Smooth muscle cell (in vitro differentiated cells): ENCODE measurements around the gene IGFBP7. TPM values are rescaled to one million over a fixed set of nuclear protein-coding genes. Genes with fewer than 3 reads are reported as not detected.
A peak's percentile ranks its signal among the peaks of the same experiment; 100 is the strongest.

Experiments used
- DNase-seq: peaks from one replicate; lab custom pipeline; 2025; ENCODE audit not compliant: unreplicated experiment; lab: John Stamatoyannopoulos, UW
- H2AFZ ChIP-seq: fragments of 200-600 bp; sonication (generic); 2 replicates; pipeline ENCODE4 v1.6.0; 2016; ENCODE audit warnings: antibody characterized with exemption, low read depth, mild to moderate bottlenecking
- H3F3A ChIP-seq: fragments of 200-600 bp; sonication (generic); 2 replicates; pipeline ENCODE4 v1.6.0; 2017; ENCODE audit warnings: antibody characterized with exemption, low read depth
- H3K27ac ChIP-seq: fragments of 200-600 bp; sonication (generic); 2 replicates; pipeline ENCODE4 v1.5.1; 2016; ENCODE audit warnings: low read depth, mild to moderate bottlenecking
- H3K27me3 ChIP-seq: fragments of 200-600 bp; sonication (generic); 2 replicates; pipeline ENCODE4 v1.6.1; 2016; ENCODE audit warnings: low read depth, mild to moderate bottlenecking
- H3K36me3 ChIP-seq: fragments of 200-600 bp; sonication (generic); 2 replicates; pipeline ENCODE4 v1.5.1; 2016; ENCODE audit warnings: low read depth
- H3K4me1 ChIP-seq: fragments of 200-600 bp; sonication (generic); 2 replicates; pipeline ENCODE4 v1.5.1; 2016; ENCODE audit warnings: low read depth
- H3K4me2 ChIP-seq: fragments of 200-600 bp; sonication (generic); 2 replicates; pipeline ENCODE4 v1.6.0; 2016; ENCODE audit warnings: mild to moderate bottlenecking
- H3K4me3 ChIP-seq: fragments of 200-600 bp; sonication (generic); 2 replicates; pipeline ENCODE4 v1.5.1; 2016; ENCODE audit warnings: mild to moderate bottlenecking
- H3K79me2 ChIP-seq: fragments of 200-600 bp; sonication (generic); 2 replicates; pipeline ENCODE4 v1.6.0; 2016; ENCODE audit warnings: low read depth, mild to moderate bottlenecking
- H3K9ac ChIP-seq: fragments of 200-600 bp; sonication (generic); 2 replicates; pipeline ENCODE4 v1.6.0; 2016; ENCODE audit warnings: low read depth
- H3K9me3 ChIP-seq: fragments of 200-600 bp; sonication (generic); replicated peaks from 2 replicates; pipeline ENCODE4 v1.5.1; 2016; ENCODE audit warnings: low read depth
- H4K20me1 ChIP-seq: fragments of 200-600 bp; sonication (generic); 2 replicates; pipeline ENCODE4 v1.6.0; 2016; ENCODE audit warnings: low read depth
- CTCF ChIP-seq: fragments of 200-600 bp; sonication (generic); IDR thresholded peaks from 2 replicates; pipeline ENCODE4 v1.5.1; 2017; ENCODE audit warnings: borderline replicate concordance, mild to moderate bottlenecking, antibody characterized with exemption; ENCODE audit not compliant: insufficient read depth, poor library complexity, severe bottlenecking
- WGBS: methylation state at CpG from one replicate; pipeline ENCODE4 v1.1.7; 2016; ENCODE audit warnings: low lambda C conversion rate; 5-methylcytosine and 5-hydroxymethylcytosine counted together
- polyA plus RNA-seq: library from polyadenylated mRNA; unstranded; fragments of >200 nt; fragmentation: Nextera tagmentation; extraction: Ambion mirVana; gene quantifications from 2 replicates; pipeline ENCODE4 v1.2.1, GENCODE V29; 2016
- total RNA-seq: library from RNA; depleted of rRNA; stranded (reverse); fragments of >200 nt; gene quantifications from 2 replicates; pipeline ENCODE4 v1.2.3, GENCODE V29; 2014

The IGFBP7 gene
- total and polyA plus RNA-seq, 2 experiments from 2014 or later, result 998 to 1,684 TPM

DNA sequence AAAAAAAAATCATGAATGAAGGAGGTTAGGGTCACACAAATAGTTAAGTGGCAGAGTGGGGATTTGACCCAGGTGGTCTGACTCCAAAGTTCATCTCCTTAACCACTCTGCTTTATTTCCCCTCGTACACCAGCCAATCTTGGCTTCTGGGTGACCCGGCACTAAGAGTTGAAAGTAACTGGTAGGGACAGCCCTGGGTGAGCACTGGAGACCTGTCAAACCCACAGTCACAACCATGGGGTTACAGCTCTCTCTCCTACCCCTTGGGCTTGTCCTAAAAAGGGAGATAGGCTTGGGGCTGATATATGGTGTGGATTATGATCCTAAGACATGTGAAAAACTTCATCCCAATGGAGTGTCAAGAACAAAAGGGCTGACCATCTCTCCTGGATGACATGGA lies 12.5 kb downstream of the IGFBP7 start:
- Histone ChIP-seq H2AFZ (no peak overlapping the region), H3K36me3 (no peaks in the 10 kb centered on the region), H3K27me3 (no peaks in the 10 kb centered on the region), H3K4me1 (peaks cover 53% of the 10 kb centered on the region), H3F3A (peaks cover 38% of the 10 kb centered on the region), H4K20me1 (no peaks in the 10 kb centered on the region), H3K9ac (no peak overlapping the region), H3K9me3 (no peaks in the 10 kb centered on the region), H3K27ac (peak overlapping the region; percentile 91), H3K4me3 (no peak overlapping the region), H3K79me2 (peaks cover 76% of the 10 kb centered on the region), H3K4me2 (peak overlapping the region; percentile 61)
- TF ChIP-seq CTCF, result no peak
- no peak for DNase-seq
- 93% methylated on average over 2 of the region's 2 CpGs for WGBS

GRCh38 chr4:57095956-57096355 lies 14.2 kb downstream of the IGFBP7 start:
- no peaks in the 10 kb centered on the region for H4K20me1 ChIP-seq
- H3K4me3 ChIP-seq, result no peak overlapping the region
- H3F3A ChIP-seq, result peaks cover 32% of the 10 kb centered on the region
- H3K27me3 ChIP-seq, result no peaks in the 10 kb centered on the region
- H3K36me3 ChIP-seq, result no peaks in the 10 kb centered on the region
- no peaks in the 10 kb centered on the region for H3K9me3 ChIP-seq
- peaks cover 81% of the 10 kb centered on the region for H3K79me2 ChIP-seq
- H2AFZ ChIP-seq, result no peak overlapping the region
- 64% methylated on average over 5 of the region's 5 CpGs for WGBS
- H3K4me2 ChIP-seq, result peak overlapping the region; percentile 55
- H3K27ac ChIP-seq, result peak overlapping the region; percentile 91
- H3K9ac ChIP-seq, result peak overlapping the region; percentile 75
- no peak for DNase-seq
- H3K4me1 ChIP-seq, result peaks cover 35% of the 10 kb centered on the region
- no peak for TF ChIP-seq CTCF

DNA sequence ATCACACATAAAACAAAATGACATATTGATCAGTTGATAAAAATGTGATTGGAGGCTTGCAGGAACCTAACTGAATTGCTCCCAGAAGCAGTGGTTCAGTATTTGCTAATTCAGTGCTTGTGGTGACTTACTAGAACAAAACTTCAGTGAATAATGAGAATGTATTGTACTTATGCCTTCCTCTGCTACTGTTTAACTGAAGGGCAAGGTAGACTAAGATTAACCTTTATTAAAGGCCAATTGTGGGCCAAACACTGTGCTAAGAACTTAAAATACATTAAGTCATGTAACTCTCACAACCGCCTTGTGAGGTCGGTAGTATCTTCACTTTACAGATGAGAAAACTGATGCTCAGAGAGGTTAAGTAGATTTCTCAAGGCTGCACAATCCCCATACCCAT lies 14.9 kb downstream of the IGFBP7 start:
- H3K4me3 ChIP-seq, result no peak overlapping the region
- peaks cover 81% of the 10 kb centered on the region for H3K79me2 ChIP-seq
- WGBS, result 91% methylated on average over 2 of the region's 2 CpGs
- no peak for DNase-seq
- peaks cover 26% of the 10 kb centered on the region for H3F3A ChIP-seq
- no peaks in the 10 kb centered on the region for H3K9me3 ChIP-seq
- H3K27me3 ChIP-seq, result no peaks in the 10 kb centered on the region
- H3K27ac ChIP-seq, result peak overlapping the region; percentile 91
- H4K20me1 ChIP-seq, result no peaks in the 10 kb centered on the region
- peak overlapping the region; percentile 75 for H3K9ac ChIP-seq
- H3K4me1 ChIP-seq, result peaks cover 28% of the 10 kb centered on the region
- no peak overlapping the region for H2AFZ ChIP-seq
- H3K36me3 ChIP-seq, result no peaks in the 10 kb centered on the region
- TF ChIP-seq CTCF, result no peak
- H3K4me2 ChIP-seq, result peak overlapping the region; percentile 55

- peaks cover 81% of the 10 kb centered on the region for H3K79me2 ChIP-seq
- H3F3A ChIP-seq, result peaks cover 23% of the 10 kb centered on the region
- H3K4me2 ChIP-seq, result peak overlapping the region; percentile 55
- no peak for DNase-seq
- 31% methylated on average over 3 of the region's 3 CpGs for WGBS
- no peaks in the 10 kb centered on the region for H3K36me3 ChIP-seq
- peaks cover 28% of the 10 kb centered on the region for H3K4me1 ChIP-seq
- no peaks in the 10 kb centered on the region for H3K9me3 ChIP-seq
- peak overlapping the region; percentile 75 for H3K9ac ChIP-seq
- no peak overlapping the region for H2AFZ ChIP-seq
- H3K4me3 ChIP-seq, result no peak overlapping the region
- no peak for TF ChIP-seq CTCF
- peak overlapping the region; percentile 91 for H3K27ac ChIP-seq
- H4K20me1 ChIP-seq, result no peaks in the 10 kb centered on the region
- H3K27me3 ChIP-seq, result no peaks in the 10 kb centered on the region
Measured at GRCh38 chr4:57094832-57095223, 15.4 kb downstream of the IGFBP7 start.
